DND-41 (cell line): ENCODE measurements around the gene GTF2A1L.

ENCODE experiments used
- CTCF ChIP-seq: IDR thresholded peaks from 2 replicates; pipeline ENCODE4 v1.5.1; 2012; ENCODE audit warnings: borderline replicate concordance, low read length, moderate library complexity, mild to moderate bottlenecking; ENCODE audit not compliant: poor library complexity, severe bottlenecking; ENCODE audit errors: extremely low read depth
- EZH2 ChIP-seq: IDR thresholded peaks from 3 replicates; pipeline ENCODE4 v1.6.1; 2012; ENCODE audit warnings: borderline replicate concordance, low read depth, mild to moderate bottlenecking, moderate library complexity, low read length, inconsistent platforms; ENCODE audit not compliant: severe bottlenecking

- TF ChIP-seq CTCF (no peak), EZH2 (no peak)
Measured at GRCh38 chr2:48583961-48584360, 33.7 kb upstream of the GTF2A1L start.
